GM12865 (cell line): ENCODE results near the gene PLEKHG4.
A peak's percentile ranks its signal among the peaks of the same experiment; 100 is the strongest.

Experiments
- DNase-seq: peaks from one replicate; pipeline ENCODE4 v3.0.0; 2010; ENCODE audit warnings: low read depth
- H3K4me3 ChIP-seq: 2 replicates; pipeline ENCODE4 v1.5.1; 2011; ENCODE audit warnings: mild to moderate bottlenecking, low read depth, low read length, control low read depth
- TF ChIP-seq, protein P1 (sequence below): IDR thresholded peaks from 2 replicates; pipeline ENCODE4 v1.5.1; 2011; ENCODE audit warnings: low read length, control low read depth, low read depth, inconsistent platforms; ENCODE audit not compliant: insufficient read depth; ENCODE audit errors: missing control alignments

Gene PLEKHG4

DNA sequence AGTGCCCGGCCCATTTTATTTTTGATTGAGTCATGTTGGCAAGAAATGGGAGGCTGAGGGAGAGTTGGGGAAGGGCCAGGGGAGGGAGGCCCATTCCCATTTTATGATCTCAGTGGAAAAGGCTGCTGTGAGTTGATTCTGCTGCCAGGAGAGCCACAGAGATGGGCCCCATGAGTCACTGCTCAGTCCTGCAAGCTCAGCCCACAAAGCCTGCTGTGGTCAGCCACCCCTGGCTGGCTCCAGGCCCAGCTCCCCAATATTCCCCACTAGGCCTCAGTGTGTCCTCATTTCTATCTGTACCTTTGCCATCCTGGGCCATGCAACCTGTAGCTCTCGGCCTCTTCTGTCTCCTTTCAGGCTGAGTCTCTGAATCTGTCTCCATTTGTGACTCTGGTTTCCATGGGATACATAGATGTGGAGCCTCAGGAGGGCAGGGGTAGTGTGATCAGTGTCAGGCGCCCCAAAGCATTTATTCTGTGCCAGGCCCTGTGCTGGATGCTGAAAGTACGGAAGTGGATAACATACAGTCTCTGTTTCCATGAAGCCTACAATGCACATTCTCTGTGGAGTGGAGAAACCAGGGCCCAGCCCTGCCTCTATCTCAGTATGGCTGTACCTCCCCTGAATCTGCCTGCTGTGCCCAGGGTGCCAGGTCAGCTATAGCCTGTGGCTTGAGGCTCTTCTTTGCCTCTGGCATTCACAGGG lies 1.9 kb upstream of the PLEKHG4 start:
- DNase-seq, result no peak
- TF ChIP-seq, protein P1, sequence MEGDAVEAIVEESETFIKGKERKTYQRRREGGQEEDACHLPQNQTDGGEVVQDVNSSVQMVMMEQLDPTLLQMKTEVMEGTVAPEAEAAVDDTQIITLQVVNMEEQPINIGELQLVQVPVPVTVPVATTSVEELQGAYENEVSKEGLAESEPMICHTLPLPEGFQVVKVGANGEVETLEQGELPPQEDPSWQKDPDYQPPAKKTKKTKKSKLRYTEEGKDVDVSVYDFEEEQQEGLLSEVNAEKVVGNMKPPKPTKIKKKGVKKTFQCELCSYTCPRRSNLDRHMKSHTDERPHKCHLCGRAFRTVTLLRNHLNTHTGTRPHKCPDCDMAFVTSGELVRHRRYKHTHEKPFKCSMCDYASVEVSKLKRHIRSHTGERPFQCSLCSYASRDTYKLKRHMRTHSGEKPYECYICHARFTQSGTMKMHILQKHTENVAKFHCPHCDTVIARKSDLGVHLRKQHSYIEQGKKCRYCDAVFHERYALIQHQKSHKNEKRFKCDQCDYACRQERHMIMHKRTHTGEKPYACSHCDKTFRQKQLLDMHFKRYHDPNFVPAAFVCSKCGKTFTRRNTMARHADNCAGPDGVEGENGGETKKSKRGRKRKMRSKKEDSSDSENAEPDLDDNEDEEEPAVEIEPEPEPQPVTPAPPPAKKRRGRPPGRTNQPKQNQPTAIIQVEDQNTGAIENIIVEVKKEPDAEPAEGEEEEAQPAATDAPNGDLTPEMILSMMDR, result no peak
- no peak overlapping the region for H3K4me3 ChIP-seq

- no peak for DNase-seq
Observed at GRCh38 chr16:67277999-67278772, 1.1 kb upstream of the PLEKHG4 start.

DNA sequence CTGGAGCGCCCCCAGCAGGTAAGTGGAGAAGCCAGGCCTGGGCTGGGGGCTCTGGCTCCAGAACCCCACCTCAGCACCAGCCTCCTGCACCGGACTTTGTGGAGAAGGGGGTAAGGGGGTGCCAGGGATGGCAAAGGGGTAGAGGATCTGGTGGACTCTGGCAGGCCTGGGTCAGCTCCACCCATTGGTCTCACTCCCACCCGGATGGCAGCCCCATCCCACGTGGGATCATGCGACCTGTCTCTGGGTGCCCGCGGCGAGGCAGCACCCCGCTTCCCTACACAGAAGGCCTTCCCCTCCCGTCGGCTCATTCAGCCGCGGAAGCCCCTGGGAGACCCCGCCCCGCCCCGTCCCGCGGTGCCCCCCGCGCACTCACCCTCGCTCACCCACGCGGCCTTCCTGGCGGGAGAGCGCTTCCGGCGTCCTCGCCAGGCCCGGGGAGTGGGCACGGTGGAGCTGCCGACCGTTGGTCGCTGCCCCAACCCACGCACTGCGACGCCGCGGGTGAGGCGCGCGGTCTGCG lies 498 bp upstream of the PLEKHG4 start:
- DNase-seq, result peak; percentile 42
- peak overlapping the region; percentile 61 for H3K4me3 ChIP-seq
- TF ChIP-seq, protein P1, result peak; percentile 38

More at GRCh38 chr16:67277999-67278772, 1.1 kb upstream of the PLEKHG4 start:
- peak overlapping the region; percentile 61 for H3K4me3 ChIP-seq
- TF ChIP-seq, protein P1, result no peak

GRCh38 chr16:67280090-67281015 lies 1.0 kb downstream of the PLEKHG4 start:
- H3K4me3 ChIP-seq, result no peak overlapping the region
- TF ChIP-seq, protein P1, result no peak
- DNase-seq, result no peak

GRCh38 chr16:67281536-67282446 lies 2.5 kb downstream of the PLEKHG4 start:
- DNase-seq, result no peak
- H3K4me3 ChIP-seq, result no peak overlapping the region
- TF ChIP-seq, protein P1, result no peak
